WTC11 (cell line): ENCODE measurements around the gene FXYD5. TPM values are rescaled to one million over a fixed set of nuclear protein-coding genes. Genes with fewer than 3 reads are reported as not detected.
A peak's percentile ranks its signal among the peaks of the same experiment; 100 is the strongest.

Experiments used
- ATAC-seq: fragments of 200-7000 bp; cut with Tn5 transposase; 2 replicates; pipeline ENCODE4 v1.10.0; 2021; ENCODE audit warnings: mild to moderate bottlenecking, moderate library complexity
- CTCF ChIA-PET: fragments of 300-600 bp; sonication (Branson Sonifier 250); formaldehyde crosslinking; loops from one replicate; lab custom pipeline; 2021; ENCODE audit warnings: antibody characterized with exemption; lab: Charles Lee
- POLR2A ChIA-PET: fragments of 350-600 bp; sonication (Branson Sonifier 250); formaldehyde crosslinking; loops from one replicate; lab custom pipeline; 2021; ENCODE audit warnings: antibody characterized with exemption; lab: Charles Lee
- DNase-seq: peaks from one replicate; pipeline ENCODE4 v3.0.0; 2021; ENCODE audit warnings: low spot score
- H3K27ac Mint-ChIP-seq: 2 replicates; pipeline ENCODE4 v1.8.0; 2021; ENCODE audit warnings: mixed read lengths
- H3K27me3 Mint-ChIP-seq: 2 replicates; pipeline ENCODE4 v1.8.0; 2021; ENCODE audit warnings: low read depth, mild to moderate bottlenecking, moderate library complexity, mixed read lengths
- H3K36me3 Mint-ChIP-seq: 2 replicates; pipeline ENCODE4 v1.8.0; 2021; ENCODE audit warnings: mixed read lengths
- H3K4me1 Mint-ChIP-seq: 2 replicates; pipeline ENCODE4 v1.8.0; 2022; ENCODE audit warnings: mixed read lengths
- H3K4me3 Mint-ChIP-seq: 2 replicates; pipeline ENCODE4 v1.8.0; 2021; ENCODE audit warnings: mild to moderate bottlenecking, moderate library complexity, mixed read lengths
- H3K9me3 Mint-ChIP-seq: 2 replicates; pipeline ENCODE4 v1.8.0; 2021; ENCODE audit warnings: mixed read lengths
- CREM ChIP-seq: sonication (generic); formaldehyde crosslinking; IDR thresholded peaks from 2 replicates; pipeline ENCODE4 v1.8.1; 2022; ENCODE audit warnings: mild to moderate bottlenecking, missing genetic modification reagents, moderate library complexity
- EMX1 ChIP-seq: fragments of 250-450 bp; sonication (Bioruptor Pico); IDR thresholded peaks from 2 replicates; pipeline ENCODE4 v1.8.0; 2021; ENCODE audit warnings: mild to moderate bottlenecking
- FOXK1 ChIP-seq: sonication (generic); formaldehyde crosslinking; IDR thresholded peaks from 2 replicates; pipeline ENCODE4 v1.8.0; 2022; ENCODE audit warnings: mild to moderate bottlenecking, moderate library complexity, missing genetic modification reagents
- GTF2I ChIP-seq: fragments of 250-450 bp; sonication (Bioruptor Pico); conservative IDR thresholded peaks from 2 replicates; pipeline ENCODE4 v1.4.0; 2021; ENCODE audit warnings: mild to moderate bottlenecking
- JAZF1 ChIP-seq: fragments of 250-450 bp; sonication (Bioruptor Pico); IDR thresholded peaks from 2 replicates; pipeline ENCODE4 v1.9.0; 2021; ENCODE audit warnings: moderate library complexity, mild to moderate bottlenecking, inconsistent platforms
- JUN ChIP-seq: sonication (generic); formaldehyde crosslinking; IDR thresholded peaks from 2 replicates; pipeline ENCODE4 v1.8.0; 2023; ENCODE audit warnings: mild to moderate bottlenecking, missing genetic modification reagents
- MXD4 ChIP-seq: fragments of 250-450 bp; sonication (Bioruptor Pico); IDR thresholded peaks from 2 replicates; pipeline ENCODE4 v1.8.0; 2021; ENCODE audit warnings: mild to moderate bottlenecking, moderate library complexity, borderline replicate concordance
- NR1H2 ChIP-seq: sonication (generic); formaldehyde crosslinking; IDR thresholded peaks from 2 replicates; pipeline ENCODE4 v1.9.0; 2021; ENCODE audit warnings: mild to moderate bottlenecking, moderate library complexity, missing genetic modification reagents
- OVOL2 ChIP-seq: fragments of 250-450 bp; sonication (Bioruptor Pico); IDR thresholded peaks from 2 replicates; pipeline ENCODE4 v1.9.0; 2021; ENCODE audit warnings: mild to moderate bottlenecking, borderline replicate concordance
- PRRX2 ChIP-seq: fragments of 250-450 bp; sonication (Bioruptor Pico); IDR thresholded peaks from 2 replicates; pipeline ENCODE4 v1.8.0; 2021; ENCODE audit warnings: mild to moderate bottlenecking
- TEAD4 ChIP-seq: sonication (generic); formaldehyde crosslinking; IDR thresholded peaks from 2 replicates; pipeline ENCODE4 v1.8.0; 2022; ENCODE audit warnings: mild to moderate bottlenecking, missing genetic modification reagents
- ZNF232 ChIP-seq: sonication (generic); formaldehyde crosslinking; IDR thresholded peaks from 2 replicates; pipeline ENCODE4 v1.8.0; 2022; ENCODE audit warnings: mild to moderate bottlenecking, missing genetic modification reagents
- ZNF263 ChIP-seq: sonication (generic); formaldehyde crosslinking; IDR thresholded peaks from 2 replicates; pipeline ENCODE4 v1.8.1; 2022; ENCODE audit warnings: low read depth, mild to moderate bottlenecking, moderate library complexity, missing genetic modification reagents
- ZNF396 ChIP-seq: fragments of 250-450 bp; sonication (Bioruptor Pico); IDR thresholded peaks from 2 replicates; pipeline ENCODE4 v1.8.0; 2021; ENCODE audit warnings: mild to moderate bottlenecking, moderate library complexity, borderline replicate concordance
- ZNF671 ChIP-seq: fragments of 250-450 bp; sonication (Bioruptor Pico); IDR thresholded peaks from 2 replicates; pipeline ENCODE4 v1.8.0; 2021; ENCODE audit warnings: mild to moderate bottlenecking
- total RNA-seq: library from RNA; stranded (reverse); gene quantifications from 3 replicates; pipeline ENCODE4 v1.2.3, GENCODE V29; 2021
- TF ChIP-seq, protein P1 (sequence below): sonication (generic); formaldehyde crosslinking; conservative IDR thresholded peaks from 2 replicates; pipeline ENCODE4 v1.8.1; 2023; ENCODE audit warnings: mild to moderate bottlenecking, low read depth, missing genetic modification reagents, moderate library complexity
- TF ChIP-seq, protein P2 (sequence below): fragments of 250-450 bp; sonication (Bioruptor Pico); IDR thresholded peaks from 2 replicates; pipeline ENCODE4 v1.9.0; 2021; ENCODE audit warnings: moderate library complexity, mild to moderate bottlenecking, inconsistent platforms, borderline replicate concordance
- TF ChIP-seq, protein P3 (sequence below): sonication (generic); formaldehyde crosslinking; conservative IDR thresholded peaks from 2 replicates; pipeline ENCODE4 v1.8.1; 2022; ENCODE audit warnings: mild to moderate bottlenecking, missing genetic modification reagents
- TF ChIP-seq, protein P4 (sequence below): fragments of 250-450 bp; sonication (Bioruptor Pico); IDR thresholded peaks from 2 replicates; pipeline ENCODE4 v1.9.0; 2021; ENCODE audit warnings: mild to moderate bottlenecking
- TF ChIP-seq, protein P5 (sequence below): sonication (generic); formaldehyde crosslinking; IDR thresholded peaks from 2 replicates; pipeline ENCODE4 v1.8.0; 2022; ENCODE audit warnings: mild to moderate bottlenecking, missing genetic modification reagents
- TF ChIP-seq, protein P6 (sequence below): sonication (generic); formaldehyde crosslinking; IDR thresholded peaks from 2 replicates; pipeline ENCODE4 v1.8.1; 2023; ENCODE audit warnings: mild to moderate bottlenecking, missing genetic modification reagents, borderline replicate concordance

Gene FXYD5
- total RNA-seq, 1 experiment from 2014 or later = 114 TPM

DNA sequence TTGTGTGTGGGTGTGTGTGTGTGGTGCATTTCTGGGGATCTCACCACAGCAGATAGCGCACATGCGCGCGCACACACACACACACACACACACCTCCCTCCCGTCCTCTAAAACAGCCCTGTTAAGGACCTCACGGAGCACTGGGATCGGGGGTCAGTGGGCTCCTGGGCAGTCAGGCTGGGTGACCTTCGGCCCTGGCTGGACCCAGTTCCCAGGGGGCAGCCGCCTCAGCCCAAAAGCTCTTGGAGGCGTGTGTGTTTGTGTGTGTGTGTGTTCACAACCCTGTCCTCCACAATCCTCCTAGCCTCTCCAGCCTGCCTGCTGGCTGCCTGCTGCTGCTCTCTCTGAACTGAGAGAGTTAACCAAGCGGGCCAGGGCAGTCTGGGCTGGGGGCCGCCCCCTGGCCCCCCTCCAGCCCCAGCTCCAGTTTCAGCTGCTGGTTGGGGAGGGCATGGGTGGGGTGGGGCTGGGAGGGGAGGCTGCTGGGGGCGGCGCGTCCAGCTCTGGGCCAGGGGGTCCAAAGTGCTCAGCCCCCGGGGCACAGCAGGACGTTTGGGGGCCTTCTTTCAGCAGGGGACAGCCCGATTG, 16.1 kb upstream of the FXYD5 start, which contains the start of gene FXYD1:
Gene FXYD1 (plus strand): TSS at position 520 of the 588 bp plus-strand sequence. CDS start 1,256 bp downstream, outside the sequence.
- ATAC-seq = no peak
- ChIA-PET CTCF (interaction anchor here (1.1 to 5.2 kb wide), 3 partner anchors 12 to 82 kb away, joined by 4 to 72 read pairs (median 20); no protein-coding TSS in a partner anchor), POLR2A (no interaction called here)
- no peaks in the 10 kb centered on the region for H3K9me3 Mint-ChIP-seq
- TF ChIP-seq, protein P1, sequence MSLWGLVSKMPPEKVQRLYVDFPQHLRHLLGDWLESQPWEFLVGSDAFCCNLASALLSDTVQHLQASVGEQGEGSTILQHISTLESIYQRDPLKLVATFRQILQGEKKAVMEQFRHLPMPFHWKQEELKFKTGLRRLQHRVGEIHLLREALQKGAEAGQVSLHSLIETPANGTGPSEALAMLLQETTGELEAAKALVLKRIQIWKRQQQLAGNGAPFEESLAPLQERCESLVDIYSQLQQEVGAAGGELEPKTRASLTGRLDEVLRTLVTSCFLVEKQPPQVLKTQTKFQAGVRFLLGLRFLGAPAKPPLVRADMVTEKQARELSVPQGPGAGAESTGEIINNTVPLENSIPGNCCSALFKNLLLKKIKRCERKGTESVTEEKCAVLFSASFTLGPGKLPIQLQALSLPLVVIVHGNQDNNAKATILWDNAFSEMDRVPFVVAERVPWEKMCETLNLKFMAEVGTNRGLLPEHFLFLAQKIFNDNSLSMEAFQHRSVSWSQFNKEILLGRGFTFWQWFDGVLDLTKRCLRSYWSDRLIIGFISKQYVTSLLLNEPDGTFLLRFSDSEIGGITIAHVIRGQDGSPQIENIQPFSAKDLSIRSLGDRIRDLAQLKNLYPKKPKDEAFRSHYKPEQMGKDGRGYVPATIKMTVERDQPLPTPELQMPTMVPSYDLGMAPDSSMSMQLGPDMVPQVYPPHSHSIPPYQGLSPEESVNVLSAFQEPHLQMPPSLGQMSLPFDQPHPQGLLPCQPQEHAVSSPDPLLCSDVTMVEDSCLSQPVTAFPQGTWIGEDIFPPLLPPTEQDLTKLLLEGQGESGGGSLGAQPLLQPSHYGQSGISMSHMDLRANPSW = no peak
- TF ChIP-seq TEAD4 (no peak), ZNF263 (CRISPR knock-in tag) (no peak), OVOL2 (no peak), JUN (CRISPR knock-in tag) (no peak), NR1H2 (CRISPR knock-in tag) (no peak), MXD4 (CRISPR knock-in tag) (no peak)
- H3K36me3 Mint-ChIP-seq = no peaks in the 10 kb centered on the region
- H3K27ac Mint-ChIP-seq = peak within 1 kb of the TSS; percentile 68; the same call in 1 of the 2 replicates
- H3K4me1 Mint-ChIP-seq = peaks cover 37% of the 10 kb centered on the region
- no peak within 1 kb of the TSS for H3K4me3 Mint-ChIP-seq
- peaks cover 18% of the 10 kb centered on the region for H3K27me3 Mint-ChIP-seq
- no peak for DNase-seq

DNA sequence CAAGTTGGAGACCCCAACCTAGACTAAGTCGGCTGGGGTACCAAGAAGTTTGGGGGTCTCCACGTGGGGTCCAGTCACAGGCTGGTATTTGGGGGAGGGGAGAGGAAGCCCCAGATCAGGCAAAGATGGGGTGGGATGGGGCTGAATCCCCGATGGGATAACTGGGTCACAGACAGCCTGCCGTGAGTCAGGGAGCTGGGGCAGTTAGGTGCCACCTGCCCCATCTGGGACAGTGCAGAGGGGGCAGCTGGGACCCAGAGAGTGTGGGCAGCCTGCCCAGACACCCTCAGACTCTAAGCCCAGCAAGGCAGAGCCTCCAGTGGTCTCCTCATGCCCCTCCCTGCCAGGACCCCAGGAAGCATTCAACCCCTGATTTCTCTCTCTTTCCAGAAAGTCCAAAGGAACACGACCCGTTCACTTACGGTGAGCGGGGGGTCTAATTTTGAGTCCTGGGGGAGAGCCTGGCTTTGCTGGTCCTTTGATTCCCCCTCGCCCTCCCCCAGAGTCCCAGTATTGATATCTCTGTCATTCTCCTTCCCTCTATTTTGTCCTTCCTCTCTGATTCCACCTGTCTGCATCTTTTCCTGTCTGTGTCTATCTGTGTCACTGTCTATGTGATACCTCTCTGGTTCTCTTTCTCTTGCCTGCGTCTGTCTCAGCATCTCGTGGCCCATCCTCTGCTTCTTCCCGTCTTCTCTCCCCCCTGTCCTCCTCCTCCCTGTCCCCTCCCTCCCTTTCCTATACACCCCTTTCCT, 14.2 kb upstream of the FXYD5 start:
- DNase-seq = no peak
- Mint-ChIP-seq H3K4me1 (peaks cover 49% of the 10 kb centered on the region), H3K4me3 (peak overlapping the region; percentile 65), H3K27ac (no peak overlapping the region), H3K27me3 (peaks cover 34% of the 10 kb centered on the region), H3K9me3 (no peaks in the 10 kb centered on the region), H3K36me3 (no peaks in the 10 kb centered on the region)
- ChIA-PET CTCF (interaction anchor here (0.6 to 5.5 kb wide), 30 partner anchors 10 to 970 kb away, joined by 3 to 143 read pairs (median 9); partner anchors contain the start of genes FXYD3, FXYD5 and OVOL3), POLR2A (interaction anchor here (0.8 to 2.1 kb wide), 4 partner anchors 14 to 107 kb away, joined by 3 to 15 read pairs (median 4); partner anchors contain the start of gene FXYD5)
- TF ChIP-seq, protein P2, sequence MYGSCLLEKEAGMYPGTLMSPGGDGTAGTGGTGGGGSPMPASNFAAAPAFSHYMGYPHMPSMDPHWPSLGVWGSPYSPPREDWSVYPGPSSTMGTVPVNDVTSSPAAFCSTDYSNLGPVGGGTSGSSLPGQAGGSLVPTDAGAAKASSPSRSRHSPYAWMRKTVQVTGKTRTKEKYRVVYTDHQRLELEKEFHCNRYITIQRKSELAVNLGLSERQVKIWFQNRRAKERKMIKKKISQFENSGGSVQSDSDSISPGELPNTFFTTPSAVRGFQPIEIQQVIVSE (CRISPR knock-in tag) = no peak
- TF ChIP-seq, protein P3, sequence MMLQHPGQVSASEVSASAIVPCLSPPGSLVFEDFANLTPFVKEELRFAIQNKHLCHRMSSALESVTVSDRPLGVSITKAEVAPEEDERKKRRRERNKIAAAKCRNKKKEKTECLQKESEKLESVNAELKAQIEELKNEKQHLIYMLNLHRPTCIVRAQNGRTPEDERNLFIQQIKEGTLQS (CRISPR knock-in tag) = no peak
- TF ChIP-seq CREM (no peak), EMX1 (CRISPR knock-in tag) (no peak)
- TF ChIP-seq, protein P4, sequence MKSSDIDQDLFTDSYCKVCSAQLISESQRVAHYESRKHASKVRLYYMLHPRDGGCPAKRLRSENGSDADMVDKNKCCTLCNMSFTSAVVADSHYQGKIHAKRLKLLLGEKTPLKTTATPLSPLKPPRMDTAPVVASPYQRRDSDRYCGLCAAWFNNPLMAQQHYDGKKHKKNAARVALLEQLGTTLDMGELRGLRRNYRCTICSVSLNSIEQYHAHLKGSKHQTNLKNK (CRISPR knock-in tag) = no peak
- TF ChIP-seq, protein P5, sequence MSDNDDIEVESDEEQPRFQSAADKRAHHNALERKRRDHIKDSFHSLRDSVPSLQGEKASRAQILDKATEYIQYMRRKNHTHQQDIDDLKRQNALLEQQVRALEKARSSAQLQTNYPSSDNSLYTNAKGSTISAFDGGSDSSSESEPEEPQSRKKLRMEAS (CRISPR knock-in tag) = no peak
- ATAC-seq = no peak

DNA sequence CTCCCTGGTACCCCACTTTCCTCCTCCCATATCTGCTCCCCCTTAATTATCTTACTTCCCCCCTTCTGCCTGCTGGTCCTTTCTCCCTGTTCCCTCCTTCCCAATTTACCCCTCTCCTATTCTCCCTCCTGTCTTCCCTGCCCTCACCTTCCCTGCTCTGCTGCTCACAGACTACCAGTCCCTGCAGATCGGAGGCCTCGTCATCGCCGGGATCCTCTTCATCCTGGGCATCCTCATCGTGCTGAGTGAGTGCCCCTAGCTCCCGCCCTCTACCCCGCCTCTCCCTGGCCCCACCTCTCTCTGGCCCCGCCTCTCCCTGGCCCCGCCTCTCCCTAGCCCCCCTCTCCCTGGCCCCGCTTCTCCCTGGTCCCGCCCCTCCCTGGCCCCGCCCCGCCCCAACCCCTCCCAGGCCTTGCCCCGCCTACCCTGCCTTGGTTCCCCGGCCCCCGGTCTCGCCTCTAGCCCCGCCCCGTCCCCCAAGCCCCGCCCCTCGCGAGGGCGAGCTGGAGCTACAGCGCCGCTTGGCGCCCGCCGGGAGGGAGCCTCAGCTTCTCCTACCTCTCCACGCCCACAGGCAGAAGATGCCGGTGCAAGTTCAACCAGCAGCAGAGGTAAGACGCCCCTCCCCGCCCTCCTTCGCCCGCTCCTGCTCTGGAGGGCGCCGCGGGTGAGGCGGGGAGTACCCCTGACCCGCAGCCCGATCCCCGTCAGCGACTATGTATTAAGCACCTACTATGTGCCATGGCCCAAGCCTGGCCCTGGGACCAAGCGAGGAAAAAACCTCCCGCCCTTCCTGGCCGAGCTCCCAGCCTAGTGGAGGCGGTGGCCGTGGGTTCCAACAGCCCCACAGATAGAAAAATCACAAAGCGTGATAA, 13.3 kb upstream of the FXYD5 start:
- DNase-seq = peak; percentile 98
- Mint-ChIP-seq H3K36me3 (no peaks in the 10 kb centered on the region), H3K4me3 (peak overlapping the region; percentile 91), H3K4me1 (peaks cover 44% of the 10 kb centered on the region), H3K27me3 (peaks cover 34% of the 10 kb centered on the region), H3K9me3 (no peaks in the 10 kb centered on the region), H3K27ac (0 out of 2 replicates have a peak overlapping the region, but pooled peaks have one; percentile 86)
- ATAC-seq = peak; percentile 77
- CTCF ChIA-PET = interaction anchor here (0.6 to 5.5 kb wide), 43 partner anchors 9 to 969 kb away, joined by 3 to 143 read pairs (median 6); partner anchors contain the start of genes FXYD3, FXYD5, HPN and OVOL3
- POLR2A ChIA-PET = interaction anchor here (0.7 to 2.1 kb wide), 8 partner anchors 11 to 134 kb away, joined by 3 to 15 read pairs (median 3); partner anchors contain the start of gene FXYD5
- TF ChIP-seq ZNF232 (CRISPR knock-in tag) (no peak), EMX1 (CRISPR knock-in tag) (no peak), ZNF396 (no peak), JAZF1 (CRISPR knock-in tag) (no peak), FOXK1 (CRISPR knock-in tag) (no peak), GTF2I (CRISPR knock-in tag) (0 out of 2 replicates have a peak, but pooled peaks have one; percentile 30), ZNF671 (CRISPR knock-in tag) (no peak), PRRX2 (CRISPR knock-in tag) (no peak)
- TF ChIP-seq, protein P6, sequence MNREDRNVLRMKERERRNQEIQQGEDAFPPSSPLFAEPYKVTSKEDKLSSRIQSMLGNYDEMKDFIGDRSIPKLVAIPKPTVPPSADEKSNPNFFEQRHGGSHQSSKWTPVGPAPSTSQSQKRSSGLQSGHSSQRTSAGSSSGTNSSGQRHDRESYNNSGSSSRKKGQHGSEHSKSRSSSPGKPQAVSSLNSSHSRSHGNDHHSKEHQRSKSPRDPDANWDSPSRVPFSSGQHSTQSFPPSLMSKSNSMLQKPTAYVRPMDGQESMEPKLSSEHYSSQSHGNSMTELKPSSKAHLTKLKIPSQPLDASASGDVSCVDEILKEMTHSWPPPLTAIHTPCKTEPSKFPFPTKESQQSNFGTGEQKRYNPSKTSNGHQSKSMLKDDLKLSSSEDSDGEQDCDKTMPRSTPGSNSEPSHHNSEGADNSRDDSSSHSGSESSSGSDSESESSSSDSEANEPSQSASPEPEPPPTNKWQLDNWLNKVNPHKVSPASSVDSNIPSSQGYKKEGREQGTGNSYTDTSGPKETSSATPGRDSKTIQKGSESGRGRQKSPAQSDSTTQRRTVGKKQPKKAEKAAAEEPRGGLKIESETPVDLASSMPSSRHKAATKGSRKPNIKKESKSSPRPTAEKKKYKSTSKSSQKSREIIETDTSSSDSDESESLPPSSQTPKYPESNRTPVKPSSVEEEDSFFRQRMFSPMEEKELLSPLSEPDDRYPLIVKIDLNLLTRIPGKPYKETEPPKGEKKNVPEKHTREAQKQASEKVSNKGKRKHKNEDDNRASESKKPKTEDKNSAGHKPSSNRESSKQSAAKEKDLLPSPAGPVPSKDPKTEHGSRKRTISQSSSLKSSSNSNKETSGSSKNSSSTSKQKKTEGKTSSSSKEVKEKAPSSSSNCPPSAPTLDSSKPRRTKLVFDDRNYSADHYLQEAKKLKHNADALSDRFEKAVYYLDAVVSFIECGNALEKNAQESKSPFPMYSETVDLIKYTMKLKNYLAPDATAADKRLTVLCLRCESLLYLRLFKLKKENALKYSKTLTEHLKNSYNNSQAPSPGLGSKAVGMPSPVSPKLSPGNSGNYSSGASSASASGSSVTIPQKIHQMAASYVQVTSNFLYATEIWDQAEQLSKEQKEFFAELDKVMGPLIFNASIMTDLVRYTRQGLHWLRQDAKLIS = no peak
